Stimulated activated CD4-positive, alpha-beta T cell treated with anti-CD3 and anti-CD28 coated beads, Interleukin-2, amount 100 ng/mL, for 4 hours (primary cell): Measurements from ENCODE around the gene STEAP4.
"Not testable (repeated sequence)": the region's sequence is repeated elsewhere in the genome, so short reads cannot be mapped to it uniquely, and the experiment has no call there.

Experiments used
- DNase-seq: peaks from one replicate; pipeline ENCODE4 v3.0.0-alpha.2; 2020; ENCODE audit warnings: low read depth

STEAP4 gene

GRCh38 chr7:88268051-88268450 lies 38.6 kb downstream of the STEAP4 start:
- no peak for DNase-seq

- no peak for DNase-seq
Measured at GRCh38 chr7:88267421-88267820, 39.3 kb downstream of the STEAP4 start.

- not testable (repeated sequence) for DNase-seq
Measured at GRCh38 chr7:88264987-88265386, 41.7 kb downstream of the STEAP4 start.

GRCh38 chr7:88262562-88262961 lies 44.1 kb downstream of the STEAP4 start:
- no peak for DNase-seq

GRCh38 chr7:88260719-88261118 lies 46.0 kb downstream of the STEAP4 start:
- DNase-seq, result no peak

GRCh38 chr7:88259656-88260380 lies 46.9 kb downstream of the STEAP4 start:
- DNase-seq, result no peak

GRCh38 chr7:88258296-88258695 lies 48.4 kb downstream of the STEAP4 start:
- not testable (repeated sequence) for DNase-seq

GRCh38 chr7:88256906-88257305 lies 49.8 kb downstream of the STEAP4 start:
- no peak for DNase-seq

GRCh38 chr7:88254721-88255424 lies 51.8 kb downstream of the STEAP4 start:
- DNase-seq, result no peak

GRCh38 chr7:88253640-88254039 lies 53.1 kb downstream of the STEAP4 start:
- DNase-seq, result no peak

- DNase-seq, result no peak
Measured at GRCh38 chr7:88244258-88244657, 62.4 kb downstream of the STEAP4 start.

GRCh38 chr7:88243345-88243909 lies 63.3 kb downstream of the STEAP4 start:
- DNase-seq, result no peak

GRCh38 chr7:88239852-88240251 lies 66.8 kb downstream of the STEAP4 start:
- DNase-seq, result no peak

GRCh38 chr7:88233828-88234227 lies 72.9 kb downstream of the STEAP4 start:
- DNase-seq, result no peak

- no peak for DNase-seq
Measured at GRCh38 chr7:88230646-88231045, 76.0 kb downstream of the STEAP4 start.

- no peak for DNase-seq
Measured at GRCh38 chr7:88229302-88229995, 77.2 kb downstream of the STEAP4 start.

GRCh38 chr7:88226886-88227516 lies 79.7 kb downstream of the STEAP4 start:
- DNase-seq, result no peak

GRCh38 chr7:88226201-88226600 lies 80.5 kb downstream of the STEAP4 start:
- no peak for DNase-seq

GRCh38 chr7:88224601-88225275 lies 82.0 kb downstream of the STEAP4 start:
- DNase-seq, result no peak

- no peak for DNase-seq
Measured at GRCh38 chr7:88223265-88223664, 83.4 kb downstream of the STEAP4 start.
